Measurements from ENCODE around the gene KIF16B.

DNA sequence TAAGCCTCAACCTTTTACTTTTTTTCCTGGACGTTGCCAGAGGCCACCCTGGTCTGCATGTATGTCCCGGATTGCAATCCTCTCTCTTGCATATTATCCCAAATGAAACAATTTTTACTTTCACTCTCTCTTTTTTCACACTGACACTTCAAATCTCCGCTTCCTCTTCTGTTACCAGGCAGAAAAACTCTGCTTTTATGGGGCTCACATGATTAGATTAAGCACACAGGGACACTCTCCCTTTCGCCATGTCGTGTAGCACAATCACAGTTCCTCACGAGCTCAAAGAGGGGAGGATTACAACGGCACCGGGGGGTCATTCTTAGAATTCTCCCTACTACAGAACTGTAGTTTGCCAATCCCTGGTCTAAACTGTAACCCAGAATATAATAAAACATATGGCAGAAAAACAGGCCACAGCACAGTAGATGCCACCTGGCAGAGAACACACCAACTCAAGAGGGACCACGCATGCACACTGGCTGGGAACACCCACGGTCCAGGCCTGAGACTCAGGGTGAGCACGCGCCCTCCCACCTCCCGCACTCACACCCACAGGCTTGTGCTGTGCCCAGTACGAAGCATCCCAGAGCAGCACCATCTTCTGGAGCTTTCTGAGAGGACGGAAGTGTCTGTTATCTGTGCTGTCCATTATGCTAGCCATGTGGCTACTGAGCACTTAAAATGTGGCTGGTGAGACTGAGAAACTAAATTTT, 288.7 kb downstream of the KIF16B start:
- TF ChIP-seq, protein P1, sequence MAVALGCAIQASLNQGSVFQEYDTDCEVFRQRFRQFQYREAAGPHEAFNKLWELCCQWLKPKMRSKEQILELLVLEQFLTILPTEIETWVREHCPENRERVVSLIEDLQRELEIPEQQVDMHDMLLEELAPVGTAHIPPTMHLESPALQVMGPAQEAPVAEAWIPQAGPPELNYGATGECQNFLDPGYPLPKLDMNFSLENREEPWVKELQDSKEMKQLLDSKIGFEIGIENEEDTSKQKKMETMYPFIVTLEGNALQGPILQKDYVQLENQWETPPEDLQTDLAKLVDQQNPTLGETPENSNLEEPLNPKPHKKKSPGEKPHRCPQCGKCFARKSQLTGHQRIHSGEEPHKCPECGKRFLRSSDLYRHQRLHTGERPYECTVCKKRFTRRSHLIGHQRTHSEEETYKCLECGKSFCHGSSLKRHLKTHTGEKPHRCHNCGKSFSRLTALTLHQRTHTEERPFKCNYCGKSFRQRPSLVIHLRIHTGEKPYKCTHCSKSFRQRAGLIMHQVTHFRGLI (CRISPR knock-in tag; IDR thresholded peaks at IDR 0.05): no peak
- no peak for TF ChIP-seq EGR1 (conservative IDR thresholded peaks at IDR 0.05)
- no peak for TF ChIP-seq TCF7 (IDR thresholded peaks at IDR 0.05; ENCODE audit: borderline replicate concordance)
- no peak for TF ChIP-seq POLR2A (conservative IDR thresholded peaks at IDR 0.05)
